ENCODE data around the gene PCBP3. TPM values are rescaled to one million over a fixed set of nuclear protein-coding genes. Genes with fewer than 3 reads are reported as not detected.
"Not testable (repeated sequence)": the region's sequence is repeated elsewhere in the genome, so short reads cannot be mapped to it uniquely, and the experiment has no call there.

The PCBP3 gene
- polyA plus RNA-seq, 1 donor (not counting 4 experiments of a cell fraction or from before 2014, with no cell fraction given), result 0.25 TPM

DNA sequence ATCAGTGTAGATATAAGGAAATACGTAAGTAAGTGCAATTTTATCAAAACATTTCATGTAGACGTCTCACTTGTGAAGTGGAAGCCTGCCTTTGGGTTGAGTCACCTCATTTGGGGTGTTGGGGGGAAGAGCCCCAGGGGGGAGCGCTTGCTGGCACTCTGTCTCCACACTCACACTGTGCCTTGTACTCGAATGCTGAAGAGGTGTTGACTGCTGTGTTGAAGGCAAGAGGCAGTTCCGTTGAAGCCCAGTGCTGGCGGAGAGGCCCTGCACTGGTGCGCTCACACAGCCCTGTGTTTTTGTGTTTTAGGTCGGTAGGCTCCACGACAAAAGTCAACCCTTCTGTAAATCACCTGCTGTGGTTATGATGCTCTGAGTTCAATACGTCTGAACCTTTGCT is 206.1 kb downstream of the PCBP3 start:
- Histone ChIP-seq H3K27ac (ENCODE audit: control insufficient read depth, insufficient read depth, low read length) (no peak overlapping the region), H3K9me3 (ENCODE audit: control insufficient read depth, low read depth, low read length) (no peaks in the 10 kb centered on the region), H4K20me1 (ENCODE audit: control insufficient read depth, extremely low read depth, insufficient read depth, low read length) (no peaks in the 10 kb centered on the region), H3K4me3 (ENCODE audit: control insufficient read depth in 2 of 3, extremely low read depth in 1 of 3, insufficient read depth in 2 of 3, low read depth in 1 of 3, low read length in 3 of 3) (no peak overlapping the region), H3K36me3 (ENCODE audit: control insufficient read depth in 2 of 2, extremely low read depth in 1 of 2, insufficient read depth in 2 of 2, low read length in 2 of 2) (no peaks in the 10 kb centered on the region), H3K9me1 (ENCODE audit: control insufficient read depth, extremely low read depth, insufficient read depth, low read length) (no peaks in the 10 kb centered on the region), H3K27me3 (ENCODE audit: control insufficient read depth, extremely low read depth, insufficient read depth, low read length) (no peaks in the 10 kb centered on the region), H3K4me1 (ENCODE audit: control insufficient read depth, extremely low read depth, insufficient read depth, low read length) (peaks cover 12% of the 10 kb centered on the region), H2AFZ (ENCODE audit: control insufficient read depth, low read length) (no peak overlapping the region), H3K4me2 (ENCODE audit: control insufficient read depth, extremely low read depth, insufficient read depth, low read depth, low read length) (no peak overlapping the region), H3K79me2 (ENCODE audit: control insufficient read depth, insufficient read depth, low read length) (no peaks in the 10 kb centered on the region), H3K9ac (ENCODE audit: control insufficient read depth, extremely low read depth, insufficient read depth, low read length) (no peak overlapping the region)
- dilution Hi-C loops (cut with MboI; ENCODE audit: extremely low pct_ligation_motif_present, low sequenced_read_pairs), result no loop called here
- FAIRE-seq, result no peak
- no peak for DNase-seq (ENCODE audit: low read depth, low spot score)
- TF ChIP-seq EZH2 (IDR thresholded peaks at IDR 0.05; ENCODE audit: low read length), result no peak
- no peak for TF ChIP-seq CTCF (optimal IDR thresholded peaks at IDR 0.05 in 1 of 3, IDR thresholded peaks at IDR 0.05 in 1 of 3, conservative IDR thresholded peaks at IDR 0.05 in 1 of 3; ENCODE audit: extremely low read depth in 1 of 3, insufficient read depth in 2 of 3, low read length in 3 of 3)

GRCh38 chr21:45850181-45850580 is 206.7 kb downstream of the PCBP3 start:
- no peak overlapping the region for H3K4me2 ChIP-seq (ENCODE audit: control insufficient read depth, extremely low read depth, insufficient read depth, low read depth, low read length)
- dilution Hi-C loops (cut with MboI; ENCODE audit: extremely low pct_ligation_motif_present, low sequenced_read_pairs), result no loop called here
- H3K9me3 ChIP-seq (ENCODE audit: control insufficient read depth, low read depth, low read length), result no peaks in the 10 kb centered on the region
- DNase-seq (ENCODE audit: low read depth, low spot score) (no peak), FAIRE-seq (no peak)
- peaks cover 15% of the 10 kb centered on the region for H3K4me1 ChIP-seq (ENCODE audit: control insufficient read depth, extremely low read depth, insufficient read depth, low read length)
- no peaks in the 10 kb centered on the region for H3K9me1 ChIP-seq (ENCODE audit: control insufficient read depth, extremely low read depth, insufficient read depth, low read length)
- H3K9ac ChIP-seq (ENCODE audit: control insufficient read depth, extremely low read depth, insufficient read depth, low read length), result no peak overlapping the region
- TF ChIP-seq EZH2 (IDR thresholded peaks at IDR 0.05; ENCODE audit: low read length) (no peak), CTCF (optimal IDR thresholded peaks at IDR 0.05 in 1 of 3, IDR thresholded peaks at IDR 0.05 in 1 of 3, conservative IDR thresholded peaks at IDR 0.05 in 1 of 3; ENCODE audit: extremely low read depth in 1 of 3, insufficient read depth in 2 of 3, low read length in 3 of 3) (no peak)
- H3K27me3 ChIP-seq (ENCODE audit: control insufficient read depth, extremely low read depth, insufficient read depth, low read length), result no peaks in the 10 kb centered on the region
- no peaks in the 10 kb centered on the region for H3K36me3 ChIP-seq (ENCODE audit: control insufficient read depth in 2 of 2, extremely low read depth in 1 of 2, insufficient read depth in 2 of 2, low read length in 2 of 2)
- H2AFZ ChIP-seq (ENCODE audit: control insufficient read depth, low read length), result no peak overlapping the region
- no peaks in the 10 kb centered on the region for H4K20me1 ChIP-seq (ENCODE audit: control insufficient read depth, extremely low read depth, insufficient read depth, low read length)
- H3K27ac ChIP-seq (ENCODE audit: control insufficient read depth, insufficient read depth, low read length), result no peak overlapping the region
- no peak overlapping the region for H3K4me3 ChIP-seq (ENCODE audit: control insufficient read depth in 2 of 3, extremely low read depth in 1 of 3, insufficient read depth in 2 of 3, low read depth in 1 of 3, low read length in 3 of 3)
- no peaks in the 10 kb centered on the region for H3K79me2 ChIP-seq (ENCODE audit: control insufficient read depth, insufficient read depth, low read length)

GRCh38 chr21:45852386-45852785 is 208.9 kb downstream of the PCBP3 start:
- H3K4me3 ChIP-seq (ENCODE audit: control insufficient read depth in 2 of 3, extremely low read depth in 1 of 3, insufficient read depth in 2 of 3, low read depth in 1 of 3, low read length in 3 of 3); H3K9ac ChIP-seq (ENCODE audit: control insufficient read depth, extremely low read depth, insufficient read depth, low read length); dilution Hi-C loops (cut with MboI; ENCODE audit: extremely low pct_ligation_motif_present, low sequenced_read_pairs); H3K79me2 ChIP-seq (ENCODE audit: control insufficient read depth, insufficient read depth, low read length); H3K36me3 ChIP-seq (ENCODE audit: control insufficient read depth in 2 of 2, extremely low read depth in 1 of 2, insufficient read depth in 2 of 2, low read length in 2 of 2); H2AFZ ChIP-seq (ENCODE audit: control insufficient read depth, low read length); H3K27ac ChIP-seq (ENCODE audit: control insufficient read depth, insufficient read depth, low read length); H3K9me3 ChIP-seq (ENCODE audit: control insufficient read depth, low read depth, low read length); H4K20me1 ChIP-seq (ENCODE audit: control insufficient read depth, extremely low read depth, insufficient read depth, low read length); H3K4me2 ChIP-seq (ENCODE audit: control insufficient read depth, extremely low read depth, insufficient read depth, low read depth, low read length); H3K9me1 ChIP-seq (ENCODE audit: control insufficient read depth, extremely low read depth, insufficient read depth, low read length); FAIRE-seq; DNase-seq (ENCODE audit: low read depth, low spot score); H3K27me3 ChIP-seq (ENCODE audit: control insufficient read depth, extremely low read depth, insufficient read depth, low read length): not testable (repeated sequence)
- peaks cover 15% of the 10 kb centered on the region for H3K4me1 ChIP-seq (ENCODE audit: control insufficient read depth, extremely low read depth, insufficient read depth, low read length)
